ENCODE data around the gene TMEM139.

DNA sequence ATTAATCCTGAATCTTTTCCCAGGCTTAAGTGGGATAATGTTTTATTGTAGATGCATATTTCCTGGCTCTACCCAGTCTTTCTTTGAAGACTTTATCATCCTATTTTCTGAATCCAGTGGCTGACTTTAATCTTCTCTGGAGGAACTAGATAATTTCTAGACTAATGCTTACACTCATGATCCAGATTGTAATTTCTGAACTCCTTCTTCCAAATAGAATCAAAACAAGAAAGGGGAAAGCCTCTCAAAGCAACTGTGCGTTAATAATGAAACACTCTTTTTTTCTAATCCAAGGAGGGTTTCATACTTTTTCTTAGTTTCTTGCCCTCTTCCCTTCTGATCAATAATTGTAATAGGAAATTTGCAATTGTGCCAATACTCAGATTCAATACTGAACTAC, 13.5 kb upstream of the TMEM139 start:
- TF ChIP-seq EZH2 (IDR thresholded peaks at IDR 0.05; ENCODE audit: borderline replicate concordance) (no peak), EZH2phosphoT487 (IDR thresholded peaks at IDR 0.05; ENCODE audit: low read depth, severe bottlenecking, unreplicated experiment) (no peak)
- TF ChIP-seq, protein P1, sequence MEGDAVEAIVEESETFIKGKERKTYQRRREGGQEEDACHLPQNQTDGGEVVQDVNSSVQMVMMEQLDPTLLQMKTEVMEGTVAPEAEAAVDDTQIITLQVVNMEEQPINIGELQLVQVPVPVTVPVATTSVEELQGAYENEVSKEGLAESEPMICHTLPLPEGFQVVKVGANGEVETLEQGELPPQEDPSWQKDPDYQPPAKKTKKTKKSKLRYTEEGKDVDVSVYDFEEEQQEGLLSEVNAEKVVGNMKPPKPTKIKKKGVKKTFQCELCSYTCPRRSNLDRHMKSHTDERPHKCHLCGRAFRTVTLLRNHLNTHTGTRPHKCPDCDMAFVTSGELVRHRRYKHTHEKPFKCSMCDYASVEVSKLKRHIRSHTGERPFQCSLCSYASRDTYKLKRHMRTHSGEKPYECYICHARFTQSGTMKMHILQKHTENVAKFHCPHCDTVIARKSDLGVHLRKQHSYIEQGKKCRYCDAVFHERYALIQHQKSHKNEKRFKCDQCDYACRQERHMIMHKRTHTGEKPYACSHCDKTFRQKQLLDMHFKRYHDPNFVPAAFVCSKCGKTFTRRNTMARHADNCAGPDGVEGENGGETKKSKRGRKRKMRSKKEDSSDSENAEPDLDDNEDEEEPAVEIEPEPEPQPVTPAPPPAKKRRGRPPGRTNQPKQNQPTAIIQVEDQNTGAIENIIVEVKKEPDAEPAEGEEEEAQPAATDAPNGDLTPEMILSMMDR (IDR thresholded peaks at IDR 0.05; ENCODE audit: poor library complexity), result no peak
